Liver (tissue), 9 donors: ENCODE measurements around the gene RNF225. TPM values are rescaled to one million over a fixed set of nuclear protein-coding genes. Genes with fewer than 3 reads are reported as not detected.

ENCODE experiments used
- DNase-seq: peaks from one replicate; pipeline ENCODE4 v3.0.0-alpha.2; 2017; ENCODE audit warnings: low spot score
- H3K27ac ChIP-seq, 2 donors: one replicate each; pipeline ENCODE4 v1.7.0; 2013; ENCODE audit warnings: inconsistent platforms in 2 of 2, low read length in 2 of 2, control low read depth in 1 of 2, low read depth in 1 of 2, mild to moderate bottlenecking in 1 of 2
- H3K27me3 ChIP-seq, 4 donors: one replicate each; pipeline versions ENCODE4 v1.6.1 to v1.7.0; 2013; ENCODE audit warnings: low read length in 3 of 4, inconsistent platforms in 1 of 4, mild to moderate bottlenecking in 1 of 4, moderate library complexity in 1 of 4; ENCODE audit not compliant: control insufficient read depth in 4 of 4, insufficient read depth in 4 of 4
- H3K36me3 ChIP-seq, 4 donors: one replicate each; pipeline versions ENCODE4 v1.6.1 to v1.7.0; 2013; ENCODE audit warnings: low read length in 3 of 4, mild to moderate bottlenecking in 3 of 4, low read depth in 1 of 4, moderate library complexity in 1 of 4; ENCODE audit not compliant: control insufficient read depth in 4 of 4, insufficient read depth in 3 of 4
- H3K4me1 ChIP-seq, 4 donors: one replicate each; pipeline versions ENCODE4 v1.6.1 to v1.7.0; 2013; ENCODE audit warnings: low read length in 3 of 4, mild to moderate bottlenecking in 3 of 4, moderate library complexity in 1 of 4; ENCODE audit not compliant: control insufficient read depth in 4 of 4, insufficient read depth in 4 of 4
- H3K4me3 ChIP-seq, 3 donors: one replicate each; pipeline versions ENCODE4 v1.6.1 to v1.7.0; 2013; ENCODE audit warnings: low read length in 3 of 3, control low read depth in 1 of 3, low read depth in 1 of 3, mild to moderate bottlenecking in 1 of 3
- H3K9ac ChIP-seq, 2 donors: one replicate each; pipeline ENCODE4 v1.7.0; 2013; ENCODE audit warnings: low read length in 2 of 2, mild to moderate bottlenecking in 2 of 2, moderate library complexity in 2 of 2, control low read depth in 1 of 2, low read depth in 1 of 2
- H3K9me3 ChIP-seq, 4 donors: one replicate each; pipeline versions ENCODE4 v1.6.1 to v1.7.0; 2013; ENCODE audit warnings: low read length in 3 of 4; ENCODE audit not compliant: control insufficient read depth in 4 of 4
- EGR1 ChIP-seq, 2 donors: IDR thresholded peaks; 2 replicates each; pipeline ENCODE4 v1.6.1; 2016 to 2018; ENCODE audit warnings: antibody characterized with exemption in 2 of 2, low read depth in 2 of 2
- FOXA2 ChIP-seq: IDR thresholded peaks from 2 replicates; pipeline ENCODE4 v1.6.1; 2016; ENCODE audit warnings: antibody characterized with exemption
- GABPA ChIP-seq, 2 donors: IDR thresholded peaks in 1 of 2; conservative IDR thresholded peaks in 1 of 2; 2 replicates each; pipeline ENCODE4 v1.6.1; 2016; ENCODE audit warnings: antibody characterized with exemption in 2 of 2, mild to moderate bottlenecking in 1 of 2, moderate library complexity in 1 of 2
- HNF4A ChIP-seq, 2 donors: conservative IDR thresholded peaks; 2 replicates each; pipeline ENCODE4 v1.6.1; 2016; ENCODE audit warnings: antibody characterized with exemption in 2 of 2, mild to moderate bottlenecking in 2 of 2
- HNF4G ChIP-seq: IDR thresholded peaks from 2 replicates; pipeline ENCODE4 v1.6.1; 2016; ENCODE audit warnings: antibody characterized with exemption
- JUND ChIP-seq, 2 donors: IDR thresholded peaks; 2 replicates each; pipeline ENCODE4 v1.6.1; 2016; ENCODE audit warnings: antibody characterized with exemption in 2 of 2
- NR2F2 ChIP-seq: IDR thresholded peaks from 2 replicates; pipeline ENCODE4 v1.6.1; 2016; ENCODE audit warnings: antibody characterized with exemption
- RAD21 ChIP-seq, 2 donors: IDR thresholded peaks; 2 replicates each; pipeline ENCODE4 v1.6.1; 2016; ENCODE audit warnings: antibody characterized with exemption in 2 of 2, mild to moderate bottlenecking in 2 of 2
- RXRA ChIP-seq, 2 donors: IDR thresholded peaks; 2 replicates each; pipeline ENCODE4 v1.6.1; 2017 to 2018; ENCODE audit warnings: antibody characterized with exemption in 2 of 2, mild to moderate bottlenecking in 1 of 2
- SP1 ChIP-seq: IDR thresholded peaks from 2 replicates; pipeline ENCODE4 v1.6.1; 2018; ENCODE audit warnings: antibody characterized with exemption, mild to moderate bottlenecking
- TAF1 ChIP-seq: conservative IDR thresholded peaks from 2 replicates; pipeline ENCODE4 v1.6.1; 2016; ENCODE audit warnings: antibody characterized with exemption, mild to moderate bottlenecking
- YY1 ChIP-seq: IDR thresholded peaks from 2 replicates; pipeline ENCODE4 v1.6.1; 2016; ENCODE audit warnings: antibody characterized with exemption, mild to moderate bottlenecking
- WGBS: extraction: QIAGEN DNeasy Blood & Tissue Kit; methylation state at CpG from one replicate; pipeline ENCODE4 v1.1.7; 2013; 5-methylcytosine and 5-hydroxymethylcytosine counted together
- polyA plus RNA-seq, 2 donors: library from polyadenylated mRNA; stranded (reverse) in 1 of 2; unstranded in 1 of 2; fragments of 200-250 nt in 1 of 2; fragments of >200 nt in 1 of 2; fragmentation: Nextera tagmentation in 1 of 2; extraction: Ambion mirVana in 1 of 2; gene quantifications; one replicate each; pipeline versions ENCODE4 v1.2.1 to v1.2.3, GENCODE V29; 2013 to 2015
- total RNA-seq, 2 donors: library from RNA; depleted of rRNA; stranded (reverse); fragments of >200 nt; gene quantifications; one replicate each; pipeline ENCODE4 v1.2.3, GENCODE V29; 2014
- TF ChIP-seq, protein P1 (sequence below): IDR thresholded peaks from 2 replicates; pipeline ENCODE4 v1.6.1; 2016; ENCODE audit warnings: antibody characterized with exemption
- TF ChIP-seq, protein P2 (sequence below): IDR thresholded peaks from 2 replicates; pipeline ENCODE4 v1.6.1; 2016; ENCODE audit warnings: antibody characterized with exemption, mild to moderate bottlenecking
- TF ChIP-seq, protein P3 (sequence below): fragments of 150-350 bp; IDR thresholded peaks from 2 replicates; pipeline ENCODE4 v1.5.1; 2017; ENCODE audit warnings: improper control_type of control experiment, low read depth, low read length; ENCODE audit not compliant: missing input control
- TF ChIP-seq, protein P4 (sequence below): IDR thresholded peaks from 2 replicates; pipeline ENCODE4 v1.6.1; 2016; ENCODE audit warnings: antibody characterized with exemption
- donor health status: healthy.
- donor health status: healthy.
- donor health status: healthy.
- donor health status: healthy.
- donor health status: healthy.

RNF225 gene
- total and polyA plus RNA-seq, 4 donors, result not detected

DNA sequence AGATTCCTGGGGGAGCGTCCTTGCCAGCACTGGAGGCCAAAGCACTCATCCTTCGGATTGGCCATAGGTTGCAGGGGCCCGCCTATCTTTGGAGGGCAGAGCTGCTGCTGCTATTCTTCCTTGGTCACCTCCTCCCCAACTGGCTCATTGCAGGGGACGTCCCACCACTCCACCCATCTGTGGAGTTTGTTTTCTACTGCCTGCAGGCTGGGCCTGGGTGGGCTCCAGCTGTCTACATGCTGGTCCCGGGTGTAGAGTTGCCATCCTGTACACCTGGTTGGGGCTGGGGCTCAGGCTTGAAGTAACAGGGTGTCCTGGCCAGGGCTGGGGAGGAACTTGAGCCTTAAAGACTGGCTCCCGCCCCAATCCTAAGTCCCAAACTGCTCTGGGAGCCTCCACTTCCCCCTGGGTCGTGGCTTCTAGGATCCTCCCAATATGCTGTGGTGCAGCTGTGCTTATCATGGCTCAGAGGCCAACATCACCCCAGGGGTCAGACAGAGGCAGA lies 2.1 kb downstream of the RNF225 start:
- Histone ChIP-seq H3K36me3 (peaks cover 16 to 26% (median 20%) of the 10 kb centered on the region in 4 donors), H3K9ac (no peak overlapping the region), H3K4me3 (no peak overlapping the region), H3K4me1 (peaks cover 6 to 22% (median 15%) of the 10 kb centered on the region in 4 donors), H3K27ac (no peak overlapping the region), H3K9me3 (no peaks in the 10 kb centered on the region), H3K27me3 (peaks cover 0 to 5% (median 0%) of the 10 kb centered on the region in 4 donors)
- no peak for DNase-seq
- TF ChIP-seq HNF4A (conservative IDR thresholded peaks at IDR 0.05) (no peak), GABPA (IDR thresholded peaks at IDR 0.05 in 1 of 2, conservative IDR thresholded peaks at IDR 0.05 in 1 of 2) (no peak), FOXA2 (no peak), NR2F2 (no peak), EGR1 (IDR thresholded peaks at IDR 0.05; ENCODE audit: low read depth in 2 of 2) (no peak), JUND (IDR thresholded peaks at IDR 0.05) (no peak), YY1 (no peak), TAF1 (no peak), RAD21 (IDR thresholded peaks at IDR 0.05) (no peak), SP1 (no peak), RXRA (IDR thresholded peaks at IDR 0.05) (no peak)
- TF ChIP-seq, protein P1, sequence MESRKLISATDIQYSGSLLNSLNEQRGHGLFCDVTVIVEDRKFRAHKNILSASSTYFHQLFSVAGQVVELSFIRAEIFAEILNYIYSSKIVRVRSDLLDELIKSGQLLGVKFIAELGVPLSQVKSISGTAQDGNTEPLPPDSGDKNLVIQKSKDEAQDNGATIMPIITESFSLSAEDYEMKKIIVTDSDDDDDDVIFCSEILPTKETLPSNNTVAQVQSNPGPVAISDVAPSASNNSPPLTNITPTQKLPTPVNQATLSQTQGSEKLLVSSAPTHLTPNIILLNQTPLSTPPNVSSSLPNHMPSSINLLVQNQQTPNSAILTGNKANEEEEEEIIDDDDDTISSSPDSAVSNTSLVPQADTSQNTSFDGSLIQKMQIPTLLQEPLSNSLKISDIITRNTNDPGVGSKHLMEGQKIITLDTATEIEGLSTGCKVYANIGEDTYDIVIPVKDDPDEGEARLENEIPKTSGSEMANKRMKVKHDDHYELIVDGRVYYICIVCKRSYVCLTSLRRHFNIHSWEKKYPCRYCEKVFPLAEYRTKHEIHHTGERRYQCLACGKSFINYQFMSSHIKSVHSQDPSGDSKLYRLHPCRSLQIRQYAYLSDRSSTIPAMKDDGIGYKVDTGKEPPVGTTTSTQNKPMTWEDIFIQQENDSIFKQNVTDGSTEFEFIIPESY, result no peak
- TF ChIP-seq, protein P2, sequence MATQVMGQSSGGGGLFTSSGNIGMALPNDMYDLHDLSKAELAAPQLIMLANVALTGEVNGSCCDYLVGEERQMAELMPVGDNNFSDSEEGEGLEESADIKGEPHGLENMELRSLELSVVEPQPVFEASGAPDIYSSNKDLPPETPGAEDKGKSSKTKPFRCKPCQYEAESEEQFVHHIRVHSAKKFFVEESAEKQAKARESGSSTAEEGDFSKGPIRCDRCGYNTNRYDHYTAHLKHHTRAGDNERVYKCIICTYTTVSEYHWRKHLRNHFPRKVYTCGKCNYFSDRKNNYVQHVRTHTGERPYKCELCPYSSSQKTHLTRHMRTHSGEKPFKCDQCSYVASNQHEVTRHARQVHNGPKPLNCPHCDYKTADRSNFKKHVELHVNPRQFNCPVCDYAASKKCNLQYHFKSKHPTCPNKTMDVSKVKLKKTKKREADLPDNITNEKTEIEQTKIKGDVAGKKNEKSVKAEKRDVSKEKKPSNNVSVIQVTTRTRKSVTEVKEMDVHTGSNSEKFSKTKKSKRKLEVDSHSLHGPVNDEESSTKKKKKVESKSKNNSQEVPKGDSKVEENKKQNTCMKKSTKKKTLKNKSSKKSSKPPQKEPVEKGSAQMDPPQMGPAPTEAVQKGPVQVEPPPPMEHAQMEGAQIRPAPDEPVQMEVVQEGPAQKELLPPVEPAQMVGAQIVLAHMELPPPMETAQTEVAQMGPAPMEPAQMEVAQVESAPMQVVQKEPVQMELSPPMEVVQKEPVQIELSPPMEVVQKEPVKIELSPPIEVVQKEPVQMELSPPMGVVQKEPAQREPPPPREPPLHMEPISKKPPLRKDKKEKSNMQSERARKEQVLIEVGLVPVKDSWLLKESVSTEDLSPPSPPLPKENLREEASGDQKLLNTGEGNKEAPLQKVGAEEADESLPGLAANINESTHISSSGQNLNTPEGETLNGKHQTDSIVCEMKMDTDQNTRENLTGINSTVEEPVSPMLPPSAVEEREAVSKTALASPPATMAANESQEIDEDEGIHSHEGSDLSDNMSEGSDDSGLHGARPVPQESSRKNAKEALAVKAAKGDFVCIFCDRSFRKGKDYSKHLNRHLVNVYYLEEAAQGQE, result no peak
- TF ChIP-seq, protein P3, sequence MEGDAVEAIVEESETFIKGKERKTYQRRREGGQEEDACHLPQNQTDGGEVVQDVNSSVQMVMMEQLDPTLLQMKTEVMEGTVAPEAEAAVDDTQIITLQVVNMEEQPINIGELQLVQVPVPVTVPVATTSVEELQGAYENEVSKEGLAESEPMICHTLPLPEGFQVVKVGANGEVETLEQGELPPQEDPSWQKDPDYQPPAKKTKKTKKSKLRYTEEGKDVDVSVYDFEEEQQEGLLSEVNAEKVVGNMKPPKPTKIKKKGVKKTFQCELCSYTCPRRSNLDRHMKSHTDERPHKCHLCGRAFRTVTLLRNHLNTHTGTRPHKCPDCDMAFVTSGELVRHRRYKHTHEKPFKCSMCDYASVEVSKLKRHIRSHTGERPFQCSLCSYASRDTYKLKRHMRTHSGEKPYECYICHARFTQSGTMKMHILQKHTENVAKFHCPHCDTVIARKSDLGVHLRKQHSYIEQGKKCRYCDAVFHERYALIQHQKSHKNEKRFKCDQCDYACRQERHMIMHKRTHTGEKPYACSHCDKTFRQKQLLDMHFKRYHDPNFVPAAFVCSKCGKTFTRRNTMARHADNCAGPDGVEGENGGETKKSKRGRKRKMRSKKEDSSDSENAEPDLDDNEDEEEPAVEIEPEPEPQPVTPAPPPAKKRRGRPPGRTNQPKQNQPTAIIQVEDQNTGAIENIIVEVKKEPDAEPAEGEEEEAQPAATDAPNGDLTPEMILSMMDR, result no peak
- TF ChIP-seq, protein P4, sequence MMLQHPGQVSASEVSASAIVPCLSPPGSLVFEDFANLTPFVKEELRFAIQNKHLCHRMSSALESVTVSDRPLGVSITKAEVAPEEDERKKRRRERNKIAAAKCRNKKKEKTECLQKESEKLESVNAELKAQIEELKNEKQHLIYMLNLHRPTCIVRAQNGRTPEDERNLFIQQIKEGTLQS, result no peak
- 74% methylated on average over 7 of the region's 7 CpGs for WGBS

DNA sequence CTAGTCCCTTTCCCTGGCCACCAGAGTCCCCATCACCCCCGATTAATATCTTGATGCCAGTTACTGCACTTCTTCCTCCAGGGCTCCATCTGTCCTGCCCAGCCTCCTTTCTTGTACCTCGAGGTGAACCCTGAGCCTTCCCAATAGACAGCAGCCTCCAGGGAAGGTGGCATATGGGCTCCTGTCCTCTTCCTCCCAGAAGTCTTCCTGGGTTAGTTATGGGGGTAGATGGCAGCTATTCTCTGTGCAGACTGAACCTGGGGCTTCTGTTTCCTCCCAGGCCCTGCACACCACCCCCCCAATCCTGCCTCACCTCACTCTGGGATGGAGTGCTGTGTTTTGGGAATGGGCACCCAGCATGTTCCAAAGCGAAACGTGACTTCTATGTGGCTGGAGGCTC lies 2.6 kb downstream of the RNF225 start:
- Histone ChIP-seq H3K4me1 (peaks cover 6 to 22% (median 15%) of the 10 kb centered on the region in 4 donors), H3K9me3 (no peaks in the 10 kb centered on the region), H3K4me3 (no peak overlapping the region), H3K27ac (no peak overlapping the region), H3K9ac (no peak overlapping the region), H3K27me3 (peaks cover 0 to 5% (median 0%) of the 10 kb centered on the region in 4 donors), H3K36me3 (peaks cover 11 to 21% (median 15%) of the 10 kb centered on the region in 4 donors)
- WGBS, result 90% methylated on average over 4 of the region's 4 CpGs
- TF ChIP-seq RXRA (IDR thresholded peaks at IDR 0.05), result no peak
- TF ChIP-seq, protein P2, result no peak
- TF ChIP-seq FOXA2, result no peak
- TF ChIP-seq NR2F2, result no peak
- no peak for TF ChIP-seq YY1
- no peak for TF ChIP-seq HNF4G
- TF ChIP-seq JUND (IDR thresholded peaks at IDR 0.05), result no peak
- no peak for TF ChIP-seq RAD21 (IDR thresholded peaks at IDR 0.05)
- no peak for DNase-seq
